H1 (cell line): ENCODE measurements around the gene MMEL1. TPM values are rescaled to one million over a fixed set of nuclear protein-coding genes. Genes with fewer than 3 reads are reported as not detected.
A peak's percentile ranks its signal among the peaks of the same experiment; 100 is the strongest.

Experiments used
- CBX8 ChIP-seq: fragments of 300-800, 300-1000 bp; sonication (generic); IDR thresholded peaks from 2 replicates; pipeline ENCODE4 v1.7.1; 2016; ENCODE audit warnings: low read depth, low read length, borderline replicate concordance
- CHD2 ChIP-seq: IDR thresholded peaks from 2 replicates; pipeline ENCODE4 v1.6.1; 2012; ENCODE audit warnings: low read length, improper control_type of control experiment
- EP300 ChIP-seq, 2 experiments: IDR thresholded peaks; 1 replicate in 1 of 2; 2 replicates in 1 of 2; pipeline ENCODE4 v1.6.1; 2011 to 2012; ENCODE audit warnings: low read depth in 2 of 2, low read length in 2 of 2, mild to moderate bottlenecking in 2 of 2, borderline replicate concordance in 1 of 2, inconsistent platforms in 1 of 2, moderate library complexity in 1 of 2
- HDAC6 ChIP-seq: IDR thresholded peaks from one replicate; pipeline ENCODE4 v1.7.1; 2012; ENCODE audit warnings: low read depth, mild to moderate bottlenecking, inconsistent platforms, low read length, moderate library complexity
- KDM4A ChIP-seq: IDR thresholded peaks from one replicate; pipeline ENCODE4 v1.7.1; 2012; ENCODE audit warnings: low read depth, mild to moderate bottlenecking, moderate library complexity, low read length, inconsistent platforms; ENCODE audit not compliant: severe bottlenecking
- PHF8 ChIP-seq: fragments of 200-600 bp; sonication (generic); conservative IDR thresholded peaks from 2 replicates; pipeline ENCODE4 v1.7.1; 2012; ENCODE audit warnings: low read depth, mild to moderate bottlenecking, inconsistent platforms, low read length, moderate library complexity
- RFX5 ChIP-seq: IDR thresholded peaks from 2 replicates; pipeline ENCODE4 v1.6.1; 2011; ENCODE audit warnings: low read depth, low read length, improper control_type of control experiment, borderline replicate concordance
- SIN3A ChIP-seq, 2 experiments: IDR thresholded peaks in 1 of 2; conservative IDR thresholded peaks in 1 of 2; 2 replicates each; pipeline ENCODE4 v1.6.1; 2011 to 2012; ENCODE audit warnings: low read length in 2 of 2, improper control_type of control experiment in 1 of 2, low read depth in 1 of 2, mild to moderate bottlenecking in 1 of 2
- SP1 ChIP-seq: IDR thresholded peaks from 2 replicates; pipeline ENCODE4 v1.6.1; 2011; ENCODE audit warnings: low read depth, low read length
- SP4 ChIP-seq: IDR thresholded peaks from 2 replicates; pipeline ENCODE4 v1.6.1; 2012; ENCODE audit warnings: low read length, inconsistent platforms
- TAF1 ChIP-seq: IDR thresholded peaks from 2 replicates; pipeline ENCODE4 v1.6.1; 2011; ENCODE audit warnings: mild to moderate bottlenecking, low read depth, low read length
- TAF7 ChIP-seq: optimal IDR thresholded peaks from 2 replicates; pipeline ENCODE3; 2011; ENCODE audit warnings: low read depth, mild to moderate bottlenecking, inconsistent platforms, low read length, moderate library complexity, borderline replicate concordance
- TEAD4 ChIP-seq: IDR thresholded peaks from 2 replicates; pipeline ENCODE4 v1.6.1; 2012; ENCODE audit warnings: low read depth, low read length, inconsistent platforms, mixed read lengths
- YY1 ChIP-seq: IDR thresholded peaks from 2 replicates; pipeline ENCODE4 v1.6.1; 2011; ENCODE audit warnings: low read depth, mild to moderate bottlenecking, low read length
- polyA plus RNA-seq, 7 experiments: library from polyadenylated mRNA; depleted of rRNA in 3 of 7; stranded (reverse) in 5 of 7; unstranded in 2 of 7; fragments of >200 nt in 5 of 7; fragments of 200-250 nt in 2 of 7; gene quantifications; 1 replicate in 5 of 7; 2 replicates in 1 of 7; 4 replicates in 1 of 7; pipeline versions ENCODE4 v1.2.1 to v1.2.3, GENCODE V29; 2011 to 2013; ENCODE audit warnings: missing spikeins in 2 of 7, mixed read lengths in 2 of 7
- total RNA-seq: library from RNA; stranded (reverse); fragmentation: NEBNext Ultra II Directional; extraction: Animal tissue kit (Norgen Biotek cat#: 25700); gene quantifications from 2 replicates; pipeline ENCODE4 v1.2.1, GENCODE V29; 2021
- TF ChIP-seq, protein P1 (sequence below): IDR thresholded peaks from 2 replicates; pipeline ENCODE4 v1.6.1; 2012; ENCODE audit warnings: inconsistent platforms
- TF ChIP-seq, protein P2 (sequence below): IDR thresholded peaks from 2 replicates; pipeline ENCODE4 v1.6.1; 2011; ENCODE audit warnings: low read length, improper control_type of control experiment
- TF ChIP-seq, protein P3 (sequence below): IDR thresholded peaks from 2 replicates; pipeline ENCODE4 v1.6.1; 2012; ENCODE audit warnings: inconsistent platforms

The MMEL1 gene
- total and polyA plus RNA-seq, 2 of the 8 experiments (the other 6 are each of a cell fraction or from before 2014, with no cell fraction given) = 0.91 to 1.7 TPM

DNA sequence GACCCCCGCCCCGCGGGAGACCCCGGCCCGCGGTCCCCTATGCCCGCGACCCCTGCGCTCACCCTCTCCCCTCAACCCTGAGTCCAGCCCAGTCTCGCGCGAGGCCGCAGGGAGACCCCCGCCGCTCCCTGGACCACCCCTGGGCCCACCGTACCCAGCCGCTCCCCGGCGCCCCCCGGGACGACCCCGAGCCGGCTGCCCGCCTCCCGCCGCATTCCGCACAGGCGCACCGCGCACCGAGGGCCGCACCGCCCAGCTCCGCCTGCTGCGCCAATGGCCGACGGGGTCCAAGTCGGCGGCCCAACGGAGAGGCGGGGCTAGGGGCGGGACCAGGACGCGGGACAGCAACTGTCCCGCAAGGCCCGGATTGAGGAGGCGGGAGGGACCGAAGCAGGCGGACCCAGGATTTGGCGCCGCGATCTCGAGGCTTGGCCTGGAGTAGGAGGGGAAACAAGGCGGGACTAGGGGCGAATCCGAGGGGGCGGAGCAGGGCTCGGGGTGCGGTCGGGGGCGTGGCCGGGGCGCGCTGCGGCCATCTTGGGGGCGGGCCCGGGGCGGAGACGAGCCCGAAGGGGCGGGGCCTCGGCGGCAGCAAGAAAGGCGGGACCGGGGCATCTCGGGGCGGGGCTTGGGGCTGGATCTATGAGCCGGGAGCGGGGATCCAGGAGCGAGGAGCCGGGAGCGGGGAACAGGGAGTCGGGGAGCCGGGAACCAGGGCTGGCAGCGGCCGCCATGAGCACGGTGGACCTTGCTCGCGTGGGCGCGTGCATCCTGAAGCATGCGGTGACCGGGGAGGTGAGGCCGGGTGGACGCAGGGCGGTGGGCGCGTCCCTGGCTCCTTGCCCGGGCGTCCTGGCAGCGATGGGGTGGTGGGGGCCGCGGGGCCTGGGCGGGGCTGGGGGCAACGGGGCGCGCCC, 46.4 kb downstream of the MMEL1 start, which contains the start of gene PRXL2B (continued):
- TF ChIP-seq YY1 (peak; percentile 86), CHD2 (0 out of 2 replicates have a peak, but pooled peaks have one; percentile 12), TEAD4 (peak; percentile 30; the same call in 1 of the 2 replicates), CBX8 (no peak), TAF1 (peak; percentile 22), RFX5 (no peak), TAF7 (peak; percentile 73), SP4 (peak; percentile 70; the same call in 1 of the 2 replicates), SIN3A (conservative IDR thresholded peaks at IDR 0.05 in 1 of 2, IDR thresholded peaks at IDR 0.05 in 1 of 2; ENCODE audit: low read depth in 1 of 2, low read length in 2 of 2) (peak; percentile 12 to 16; a peak in 1 of 4 replicates), PHF8 (peak; percentile 54; the same call in 1 of the 2 replicates), SP1 (peak; percentile 83), EP300 (IDR thresholded peaks at IDR 0.05; ENCODE audit: borderline replicate concordance in 1 of 2, low read depth in 2 of 2, low read length in 2 of 2) (peak in 1 of 2 experiments; percentile 54; a peak in 1 of 3 replicates), HDAC6 (no peak), KDM4A (peak; percentile 83)
- TF ChIP-seq, protein P1, sequence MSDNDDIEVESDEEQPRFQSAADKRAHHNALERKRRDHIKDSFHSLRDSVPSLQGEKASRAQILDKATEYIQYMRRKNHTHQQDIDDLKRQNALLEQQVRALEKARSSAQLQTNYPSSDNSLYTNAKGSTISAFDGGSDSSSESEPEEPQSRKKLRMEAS = peak; percentile 63
- TF ChIP-seq, protein P2, sequence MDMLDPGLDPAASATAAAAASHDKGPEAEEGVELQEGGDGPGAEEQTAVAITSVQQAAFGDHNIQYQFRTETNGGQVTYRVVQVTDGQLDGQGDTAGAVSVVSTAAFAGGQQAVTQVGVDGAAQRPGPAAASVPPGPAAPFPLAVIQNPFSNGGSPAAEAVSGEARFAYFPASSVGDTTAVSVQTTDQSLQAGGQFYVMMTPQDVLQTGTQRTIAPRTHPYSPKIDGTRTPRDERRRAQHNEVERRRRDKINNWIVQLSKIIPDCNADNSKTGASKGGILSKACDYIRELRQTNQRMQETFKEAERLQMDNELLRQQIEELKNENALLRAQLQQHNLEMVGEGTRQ = no peak
- TF ChIP-seq, protein P3, sequence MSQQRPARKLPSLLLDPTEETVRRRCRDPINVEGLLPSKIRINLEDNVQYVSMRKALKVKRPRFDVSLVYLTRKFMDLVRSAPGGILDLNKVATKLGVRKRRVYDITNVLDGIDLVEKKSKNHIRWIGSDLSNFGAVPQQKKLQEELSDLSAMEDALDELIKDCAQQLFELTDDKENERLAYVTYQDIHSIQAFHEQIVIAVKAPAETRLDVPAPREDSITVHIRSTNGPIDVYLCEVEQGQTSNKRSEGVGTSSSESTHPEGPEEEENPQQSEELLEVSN = peak; percentile 90
- TF ChIP-seq, all 59 proteins: peak for 16
